Naive thymus-derived CD8-positive, alpha-beta T cell (primary cell): ENCODE results near the gene CDKN1C. TPM values are rescaled to one million over a fixed set of nuclear protein-coding genes. Genes with fewer than 3 reads are reported as not detected.
"Not testable (repeated sequence)": the region's sequence is repeated elsewhere in the genome, so short reads cannot be mapped to it uniquely, and the experiment has no call there.

Experiments
- ATAC-seq, 2 donors: fragments of 150-1000 bp; cut with Tn5 transposase in 1 of 2; sonication (Bioruptor Pico), chemical (Tn5 transposase) in 1 of 2; 1 replicate in 1 of 2; 2 replicates in 1 of 2; pipeline ENCODE4 v1.10.0; 2021; ENCODE audit warnings: mild to moderate bottlenecking in 2 of 2, moderate library complexity in 2 of 2
- POLR2A ChIA-PET: fragments of 350-600 bp; sonication (Branson Sonifier 250); formaldehyde crosslinking; loops from one replicate; lab custom pipeline; 2021; ENCODE audit warnings: antibody characterized with exemption; lab: Charles Lee
- DNase-seq, 10 donors: peaks; one replicate each; pipeline versions ENCODE4 v3.0.0 to v3.0.0-alpha.2; 2020 to 2022
- H3K27ac Mint-ChIP-seq, 10 donors: one replicate each; pipeline ENCODE4 v1.8.0; 2020 to 2022; ENCODE audit warnings: mild to moderate bottlenecking in 10 of 10, mixed read lengths in 10 of 10, moderate library complexity in 4 of 10, inconsistent platforms in 1 of 10
- H3K27me3 Mint-ChIP-seq, 5 donors: one replicate each; pipeline ENCODE4 v1.8.0; 2021 to 2022; ENCODE audit warnings: mixed read lengths in 5 of 5
- H3K36me3 Mint-ChIP-seq, 3 donors: one replicate each; pipeline ENCODE4 v1.8.0; 2020 to 2022; ENCODE audit warnings: mixed read lengths in 3 of 3, mild to moderate bottlenecking in 2 of 3, inconsistent platforms in 1 of 3
- H3K4me1 Mint-ChIP-seq, 4 donors: one replicate each; pipeline ENCODE4 v1.8.0; 2021 to 2022; ENCODE audit warnings: mixed read lengths in 4 of 4
- H3K4me3 Mint-ChIP-seq, 10 donors: one replicate each; pipeline ENCODE4 v1.8.0; 2020 to 2022; ENCODE audit warnings: mild to moderate bottlenecking in 10 of 10, mixed read lengths in 10 of 10, moderate library complexity in 6 of 10, inconsistent platforms in 1 of 10
- H3K9me3 Mint-ChIP-seq, 9 donors: one replicate each; pipeline ENCODE4 v1.8.0; 2020 to 2022; ENCODE audit warnings: mixed read lengths in 9 of 9, mild to moderate bottlenecking in 3 of 9, inconsistent platforms in 1 of 9, moderate library complexity in 1 of 9
- polyA plus RNA-seq, 3 donors: library from polyadenylated mRNA; unstranded; fragments of 300-500 nt; fragmentation: Illumina TruSeq; gene quantifications; one replicate each; pipeline ENCODE4 v1.2.3, GENCODE V29; 2021
- total RNA-seq, 8 experiments: library from RNA in 2 of 8; stranded (reverse) in 2 of 8; gene quantifications; one replicate each; pipeline ENCODE4 v1.2.3 and lab custom pipeline; 2021 to 2026

CDKN1C gene
- total and polyA plus RNA-seq, 5 experiments from 2014 or later: 0.27 to 4.4 (median 2.0) TPM; not detected in 1

DNA sequence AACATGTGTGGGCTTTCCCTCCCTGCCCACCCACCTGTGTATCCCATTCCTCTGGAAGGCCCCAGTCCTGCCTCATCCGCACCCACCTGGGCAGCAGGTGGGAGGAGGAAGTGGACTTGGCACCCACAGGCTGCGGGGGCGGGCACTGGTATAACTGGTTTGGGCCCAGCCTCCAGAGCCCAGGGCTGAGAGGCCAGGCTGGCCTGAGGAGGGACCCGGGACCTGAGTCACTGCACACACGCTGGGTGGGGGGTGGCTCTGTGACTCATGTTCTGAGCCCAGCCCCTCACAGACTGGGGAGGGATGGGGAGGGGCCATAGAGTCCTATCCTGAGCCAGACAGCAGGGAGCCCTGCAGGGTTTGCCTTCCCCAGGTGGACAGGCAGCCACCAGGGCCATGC is 26.9 kb upstream of the CDKN1C start:
- H3K27me3 Mint-ChIP-seq: peaks cover 0 to under 1% (median 0%) of the 10 kb centered on the region in 5 donors
- peaks cover 14 to 26% (median 18%) of the 10 kb centered on the region in 4 donors for H3K4me1 Mint-ChIP-seq
- H3K36me3 Mint-ChIP-seq: no peaks in the 10 kb centered on the region
- ATAC-seq: no peak
- DNase-seq: no peak
- POLR2A ChIA-PET: interaction anchor here (1.2 to 1.5 kb wide), 3 partner anchors 10 to 17 kb away, joined by 3 to 5 read pairs (median 3); partner anchors contain the start of gene PHLDA2
- peak overlapping the region in 1 of 10 donors; percentile 63 for H3K4me3 Mint-ChIP-seq
- H3K27ac Mint-ChIP-seq: no peak overlapping the region
- H3K9me3 Mint-ChIP-seq: no peaks in the 10 kb centered on the region

DNA sequence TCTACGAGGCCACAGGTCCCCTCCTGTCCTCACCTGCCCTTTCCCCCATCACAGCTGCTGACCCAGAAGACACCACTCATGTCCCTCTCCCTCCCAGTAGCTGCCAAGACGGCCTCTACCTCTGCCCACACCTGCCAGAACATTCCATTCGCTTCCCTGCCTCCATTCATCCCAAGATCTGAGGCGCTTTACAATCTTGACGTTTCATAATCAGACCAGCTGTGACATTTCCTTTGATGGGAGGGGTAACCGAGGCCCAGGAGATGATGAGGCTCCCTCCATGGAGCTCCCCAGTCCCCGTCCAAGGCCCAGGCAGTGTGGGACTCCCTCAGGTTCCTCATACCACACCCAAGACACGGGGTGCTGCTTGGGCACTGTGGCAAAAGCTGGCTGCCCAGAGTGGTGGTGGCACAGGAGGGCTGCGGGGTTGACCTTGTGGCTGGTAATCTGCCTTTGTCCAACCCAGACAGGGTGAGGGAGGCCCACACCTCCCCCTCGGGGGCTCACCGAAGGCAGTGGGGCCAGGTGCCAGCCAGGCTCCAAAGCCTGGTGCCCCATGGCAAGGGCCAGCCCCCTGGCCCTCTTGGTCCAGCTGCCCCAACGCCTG is 26.3 kb upstream of the CDKN1C start:
- ATAC-seq: no peak
- Mint-ChIP-seq H3K27ac (no peak overlapping the region), H3K4me3 (peak overlapping the region in 2 of 10 donors; percentile 34 to 48)

DNA sequence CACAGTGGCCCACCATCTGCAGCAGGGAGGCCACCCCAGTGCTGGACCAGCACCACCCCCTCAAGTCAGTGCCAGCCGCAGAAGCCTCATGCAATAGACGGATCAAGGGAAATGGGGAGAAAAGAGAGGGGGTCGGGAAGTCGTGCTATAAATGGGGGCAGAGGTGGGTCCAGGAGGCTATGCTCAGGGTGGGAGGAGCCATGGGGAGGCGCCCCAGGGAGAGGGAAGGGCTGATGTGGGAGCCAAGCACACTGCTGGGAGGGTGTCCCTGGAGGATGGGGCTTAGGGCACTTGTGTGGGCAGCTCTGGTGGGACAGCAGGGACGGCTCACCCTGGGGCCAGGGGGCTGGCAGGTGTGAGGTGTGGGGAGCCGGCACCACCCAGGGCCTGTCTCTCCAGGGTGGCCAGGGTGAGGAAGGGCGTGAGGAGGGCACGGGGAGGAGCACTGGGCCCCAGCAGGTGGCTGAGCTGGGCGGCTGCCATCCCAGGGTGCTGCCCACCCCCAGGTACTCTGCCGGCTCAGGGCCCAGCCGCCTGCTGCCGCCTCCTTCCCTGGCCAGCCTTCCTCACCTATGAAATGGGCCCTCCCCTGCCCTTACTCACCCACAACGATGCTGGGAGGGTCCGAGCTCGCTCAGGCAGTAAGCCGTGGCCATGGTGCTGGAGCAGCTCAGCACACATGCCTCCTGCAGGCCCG is 25.7 kb upstream of the CDKN1C start:
- POLR2A ChIA-PET: no interaction called here
- H3K4me1 Mint-ChIP-seq: peaks cover 14 to 26% (median 18%) of the 10 kb centered on the region in 4 donors

More for the DNA sequence above, 26.3 kb upstream of the CDKN1C start:
- POLR2A ChIA-PET: interaction anchor here (1.2 kb wide), 1 partner anchor 16 kb away, joined by 3 read pairs; no protein-coding TSS in a partner anchor
- no peak for DNase-seq
- peaks cover 14 to 26% (median 18%) of the 10 kb centered on the region in 4 donors for H3K4me1 Mint-ChIP-seq
- H3K9me3 Mint-ChIP-seq: no peaks in the 10 kb centered on the region
- peaks cover 0 to 2% (median 0%) of the 10 kb centered on the region in 3 donors for H3K36me3 Mint-ChIP-seq
- peaks cover 0 to 3% (median 0%) of the 10 kb centered on the region in 5 donors for H3K27me3 Mint-ChIP-seq

DNA sequence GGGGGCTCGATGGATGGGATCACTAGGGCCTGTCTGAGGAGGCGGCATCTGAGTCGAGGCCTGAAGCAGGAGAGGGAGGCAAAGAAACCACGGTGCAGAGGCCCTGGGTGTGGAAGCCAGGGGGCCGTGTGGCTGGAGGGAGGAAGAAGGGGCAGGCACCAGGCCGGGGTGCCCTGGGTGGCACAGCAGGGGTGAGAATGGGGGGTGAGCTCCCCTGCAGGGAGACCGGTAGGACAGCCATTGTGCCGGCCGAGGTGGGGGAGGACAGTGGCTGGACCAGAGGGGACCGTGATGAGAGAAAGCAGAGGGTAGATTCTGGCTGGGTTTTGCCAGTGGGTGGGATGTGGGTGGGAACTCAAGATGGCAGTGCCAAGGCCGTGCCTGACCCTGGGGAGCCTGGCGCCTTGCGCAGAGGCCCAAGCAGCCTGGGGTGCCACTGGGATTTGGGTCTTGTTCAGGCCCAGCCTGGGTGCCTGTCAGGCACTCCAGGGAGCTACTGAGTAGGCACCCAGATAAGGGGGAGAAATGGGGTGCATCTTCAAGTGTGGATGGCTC is 24.9 kb upstream of the CDKN1C start:
- ATAC-seq: no peak
- Mint-ChIP-seq H3K27ac (peak overlapping the region in 1 of 10 donors; percentile 25), H3K9me3 (no peaks in the 10 kb centered on the region), H3K4me3 (no peak overlapping the region), H3K27me3 (peaks cover 0 to 3% (median 0%) of the 10 kb centered on the region in 5 donors), H3K4me1 (peaks cover 17 to 26% (median 20%) of the 10 kb centered on the region in 4 donors), H3K36me3 (peaks cover 4 to 12% (median 6%) of the 10 kb centered on the region in 3 donors)
- POLR2A ChIA-PET: no interaction called here
- DNase-seq: no peak

More for the DNA sequence above, 25.7 kb upstream of the CDKN1C start:
- no peak overlapping the region for H3K4me3 Mint-ChIP-seq
- DNase-seq: no peak
- peak overlapping the region in 1 of 10 donors; percentile 11 for H3K27ac Mint-ChIP-seq
- ATAC-seq: no peak
- no peaks in the 10 kb centered on the region for H3K9me3 Mint-ChIP-seq
- peaks cover 0 to 3% (median 0%) of the 10 kb centered on the region in 5 donors for H3K27me3 Mint-ChIP-seq
- peaks cover 0 to 5% (median 0%) of the 10 kb centered on the region in 3 donors for H3K36me3 Mint-ChIP-seq

DNA sequence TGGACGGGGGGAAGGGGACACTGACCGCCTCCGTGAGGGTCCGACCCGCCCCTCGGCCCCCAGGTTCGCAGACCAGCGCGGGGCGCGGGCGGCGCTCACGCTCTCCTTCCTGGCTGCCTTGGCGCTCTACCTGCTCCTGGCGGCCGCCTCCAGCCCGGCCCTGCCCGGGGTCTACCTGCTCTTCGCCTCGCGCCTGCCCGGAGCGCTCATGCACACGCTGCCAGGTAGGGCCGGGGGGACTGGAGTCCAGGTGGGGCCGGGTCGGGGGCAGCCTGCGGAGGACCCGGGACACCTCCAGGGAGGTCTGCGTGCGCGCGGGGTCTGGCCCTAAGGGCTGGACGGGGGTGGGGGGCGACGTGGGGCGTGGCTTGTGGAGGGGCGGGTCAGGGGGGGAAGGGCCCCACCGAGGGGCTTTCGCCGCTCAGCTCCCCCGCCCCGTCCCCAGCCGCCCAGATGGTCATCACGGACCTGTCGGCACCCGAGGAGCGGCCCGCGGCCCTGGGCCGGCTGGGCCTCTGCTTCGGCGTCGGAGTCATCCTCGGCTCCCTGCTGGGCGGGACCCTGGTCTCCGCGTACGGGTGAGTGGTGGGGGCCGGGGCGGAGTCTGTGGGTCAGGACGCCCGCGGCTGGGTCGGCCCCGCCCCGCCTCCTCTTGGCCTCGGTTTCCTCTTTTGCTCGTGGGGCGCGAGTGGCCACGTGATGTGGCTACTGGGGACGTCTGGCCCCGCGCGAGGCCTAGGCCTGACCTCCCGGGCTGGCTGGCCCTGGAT is 23.7 kb upstream of the CDKN1C start:
- H3K4me1 Mint-ChIP-seq: peaks cover 14 to 30% (median 21%) of the 10 kb centered on the region in 4 donors
- POLR2A ChIA-PET: interaction anchor here (1.0 kb wide), 1 partner anchor 20 kb away, joined by 4 read pairs; the partner anchor contains the start of gene PHLDA2
- H3K4me3 Mint-ChIP-seq: no peak overlapping the region
- H3K36me3 Mint-ChIP-seq: peaks cover 5 to 20% (median 11%) of the 10 kb centered on the region in 3 donors
- DNase-seq: no peak
- ATAC-seq: no peak
- H3K27me3 Mint-ChIP-seq: peaks cover 0 to 3% (median 0%) of the 10 kb centered on the region in 5 donors
- H3K27ac Mint-ChIP-seq: no peak overlapping the region
- H3K9me3 Mint-ChIP-seq: no peaks in the 10 kb centered on the region

DNA sequence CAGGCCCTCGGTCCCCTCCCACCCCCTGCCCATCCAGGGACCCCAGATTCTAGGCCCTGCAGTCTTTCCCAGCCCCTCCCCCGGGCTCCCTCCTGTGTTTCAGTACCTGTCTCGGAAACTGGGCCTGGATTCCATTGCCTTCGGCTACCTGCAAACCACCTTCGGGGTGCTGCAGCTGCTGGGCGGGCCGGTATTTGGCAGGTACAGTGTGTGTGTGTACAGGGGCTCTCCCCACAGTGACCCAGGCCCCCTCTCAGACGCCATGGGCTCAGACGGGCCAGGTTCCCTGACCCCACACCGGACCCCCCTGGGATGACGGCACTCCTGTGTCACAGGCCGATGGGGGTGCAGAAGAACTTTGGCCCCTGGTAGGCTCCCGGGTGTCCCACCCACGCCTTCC is 22.6 kb upstream of the CDKN1C start:
- no peak for ATAC-seq
- Mint-ChIP-seq H3K36me3 (peaks cover 5 to 20% (median 11%) of the 10 kb centered on the region in 3 donors), H3K9me3 (no peaks in the 10 kb centered on the region), H3K27ac (no peak overlapping the region), H3K27me3 (peaks cover 0 to 3% (median 0%) of the 10 kb centered on the region in 5 donors), H3K4me3 (no peak overlapping the region), H3K4me1 (peaks cover 8 to 28% (median 17%) of the 10 kb centered on the region in 4 donors)
- DNase-seq: no peak
- POLR2A ChIA-PET: no interaction called here

DNA sequence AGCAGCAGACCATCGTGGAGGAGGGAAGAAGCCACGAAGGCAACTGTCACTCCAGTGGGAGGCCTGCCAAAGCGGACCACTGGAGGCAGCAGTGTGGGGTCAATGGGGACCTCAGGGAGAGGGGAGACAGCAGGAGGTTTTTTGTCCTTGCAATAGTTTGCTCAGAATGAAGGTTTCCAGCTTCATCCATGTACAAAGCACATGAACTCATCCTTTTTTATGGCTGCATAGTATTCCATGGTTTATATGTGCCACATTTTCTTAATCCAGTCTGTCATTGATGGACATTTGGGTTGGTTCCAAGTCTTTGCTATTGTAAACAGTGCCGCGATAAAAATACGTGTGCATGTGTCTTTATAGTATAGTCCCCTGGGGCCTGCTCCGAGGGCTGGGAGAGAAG is 19.7 kb upstream of the CDKN1C start:
- H3K36me3 Mint-ChIP-seq: peaks cover 5 to 20% (median 11%) of the 10 kb centered on the region in 3 donors
- DNase-seq, H3K27ac Mint-ChIP-seq, H3K27me3 Mint-ChIP-seq, H3K9me3 Mint-ChIP-seq, ATAC-seq, POLR2A ChIA-PET, H3K4me3 Mint-ChIP-seq: not testable (repeated sequence)
- H3K4me1 Mint-ChIP-seq: peaks cover 16 to 35% (median 23%) of the 10 kb centered on the region in 4 donors

DNA sequence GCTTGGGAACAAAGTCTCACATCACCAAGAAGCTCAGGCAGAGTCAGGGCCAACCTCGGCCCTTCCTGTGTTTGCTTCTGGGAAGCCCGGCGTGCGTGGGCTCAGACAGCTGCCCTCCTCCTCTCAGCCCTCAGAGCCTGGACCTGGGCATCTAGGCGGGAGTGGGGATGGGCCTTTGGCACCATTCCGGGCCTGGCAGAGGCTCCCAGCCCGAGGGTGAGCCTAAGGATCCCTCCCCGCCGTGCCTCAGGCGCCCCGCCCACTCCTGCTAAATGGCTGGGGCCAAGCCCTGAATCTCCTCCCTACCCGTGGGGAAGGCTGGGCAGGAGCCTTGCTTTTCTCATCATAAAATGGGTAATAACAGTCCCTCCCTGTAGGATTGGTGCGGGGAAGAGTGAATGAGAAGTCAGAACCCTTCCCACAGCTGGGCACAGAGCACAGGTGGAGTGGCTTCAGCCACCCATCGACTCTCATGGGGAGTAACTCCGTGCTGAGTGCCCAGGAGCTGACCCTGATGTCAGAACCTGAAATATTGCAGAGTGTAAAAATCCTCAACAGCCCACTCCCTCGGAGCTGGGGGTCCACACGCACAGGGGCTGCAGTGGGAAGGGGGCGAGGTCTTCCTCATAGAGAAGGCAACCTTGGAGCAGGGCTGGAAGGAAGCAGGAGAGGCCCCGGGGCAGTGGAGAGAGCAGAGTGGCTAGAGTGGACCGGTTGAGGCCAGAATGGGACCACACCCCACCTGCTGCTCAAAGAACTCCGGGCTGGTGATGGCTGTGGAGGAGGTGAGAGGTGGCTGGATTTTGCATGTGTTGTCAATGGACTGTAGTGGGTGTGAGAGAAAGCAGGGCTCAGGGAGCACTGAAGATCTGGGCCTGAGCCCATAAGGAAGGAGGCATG is 18.8 kb upstream of the CDKN1C start:
- DNase-seq (no peak), ATAC-seq (no peak)
- peaks cover 20 to 42% (median 31%) of the 10 kb centered on the region in 4 donors for H3K4me1 Mint-ChIP-seq
- H3K9me3 Mint-ChIP-seq: no peaks in the 10 kb centered on the region
- H3K36me3 Mint-ChIP-seq: peaks cover 5 to 20% (median 11%) of the 10 kb centered on the region in 3 donors
- H3K27ac Mint-ChIP-seq: peak overlapping the region in 4 of 10 donors; percentile 15 to 59 (median 33)
- peak overlapping the region in 4 of 10 donors; percentile 2 to 72 (median 40) for H3K4me3 Mint-ChIP-seq
- POLR2A ChIA-PET: interaction anchor here (0.5 kb wide), 1 partner anchor 22 kb away, joined by 3 read pairs; no protein-coding TSS in a partner anchor
- peaks cover 0 to 3% (median 0%) of the 10 kb centered on the region in 5 donors for H3K27me3 Mint-ChIP-seq

DNA sequence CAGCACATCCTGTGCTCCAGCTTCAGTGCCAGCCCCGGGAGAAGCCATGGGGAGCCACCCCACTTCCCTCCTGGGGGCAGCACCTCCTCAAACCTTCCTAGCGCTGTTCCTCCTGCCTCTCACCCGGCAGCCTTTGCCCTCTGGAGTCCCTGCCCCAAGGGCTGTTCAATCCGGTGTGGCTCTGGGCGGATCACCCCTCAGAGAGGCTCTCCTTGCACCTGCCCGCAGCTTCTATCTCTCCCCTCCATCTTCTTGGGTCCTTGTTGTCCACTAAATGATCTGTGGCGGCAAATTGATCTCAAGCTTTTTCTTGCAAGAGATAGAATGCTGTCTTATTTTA is 18.1 kb upstream of the CDKN1C start:
- DNase-seq (no peak), ATAC-seq (no peak)
- no peaks in the 10 kb centered on the region for H3K9me3 Mint-ChIP-seq
- peak overlapping the region; percentile 22 to 81 (median 70) for H3K4me3 Mint-ChIP-seq
- peaks cover 5 to 20% (median 11%) of the 10 kb centered on the region in 3 donors for H3K36me3 Mint-ChIP-seq
- H3K4me1 Mint-ChIP-seq: peaks cover 26 to 49% (median 38%) of the 10 kb centered on the region in 4 donors
- H3K27ac Mint-ChIP-seq: peak overlapping the region in 7 of 10 donors; percentile 15 to 84 (median 59)
- peaks cover 0 to 3% (median 0%) of the 10 kb centered on the region in 5 donors for H3K27me3 Mint-ChIP-seq
- POLR2A ChIA-PET: interaction anchor here (1.1 to 3.3 kb wide), 2 partner anchors 12 to 13 kb away, joined by 3 to 27 read pairs; no protein-coding TSS in a partner anchor

DNA sequence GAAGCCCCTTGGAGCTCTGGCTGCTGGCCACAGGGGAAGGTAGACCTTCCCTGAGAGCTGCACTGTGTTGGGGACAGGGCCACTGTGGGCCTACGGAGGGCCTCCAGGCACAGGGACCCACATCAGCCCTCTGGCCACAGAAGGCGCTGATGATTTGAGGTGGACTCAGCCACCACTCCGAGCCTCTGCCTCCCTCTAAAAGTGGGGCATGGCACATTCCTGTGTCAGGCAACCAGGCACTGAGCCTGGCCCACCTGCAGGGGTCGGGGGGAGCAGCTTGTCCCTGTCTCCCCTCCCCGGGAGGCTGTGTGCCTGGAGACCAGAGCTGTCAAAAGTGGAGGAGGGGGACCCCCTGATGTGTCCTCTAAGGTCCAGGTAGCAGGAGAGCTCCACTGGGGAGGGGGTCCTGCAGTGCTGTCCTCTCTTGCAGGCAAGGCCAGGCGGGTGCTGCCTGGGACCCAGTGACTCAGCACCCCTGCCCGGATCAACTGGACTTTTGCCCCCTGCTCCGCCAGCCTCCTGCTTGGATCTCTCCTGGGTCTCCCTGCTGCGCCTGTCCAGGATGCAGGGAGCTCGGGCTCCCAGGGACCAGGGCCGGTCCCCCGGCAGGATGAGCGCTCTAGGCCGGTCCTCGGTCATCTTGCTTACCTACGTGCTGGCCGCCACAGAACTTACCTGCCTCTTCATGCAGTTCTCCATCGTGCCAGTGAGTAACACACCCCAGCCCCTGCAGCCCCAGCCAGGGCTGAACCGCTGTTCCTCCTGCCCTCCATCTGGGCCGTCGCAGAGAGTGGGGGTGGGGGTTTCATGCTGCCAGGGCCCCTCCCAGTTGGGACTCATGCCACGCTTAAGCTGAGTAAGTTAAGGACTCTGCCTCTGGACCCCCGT is 17.5 kb upstream of the CDKN1C start:
- no peaks in the 10 kb centered on the region for H3K9me3 Mint-ChIP-seq
- peak overlapping the region; percentile 61 to 87 (median 72) for H3K4me3 Mint-ChIP-seq
- POLR2A ChIA-PET: interaction anchor here (0.7 to 3.3 kb wide), 7 partner anchors 10 to 65 kb away, joined by 3 to 27 read pairs (median 5); partner anchors contain the start of genes CDKN1C and PHLDA2
- peaks cover 5 to 20% (median 11%) of the 10 kb centered on the region in 3 donors for H3K36me3 Mint-ChIP-seq
- DNase-seq: no peak
- ATAC-seq: no peak
- peak overlapping the region in 8 of 10 donors; percentile 9 to 74 (median 44) for H3K27ac Mint-ChIP-seq
- peaks cover 0 to 3% (median 0%) of the 10 kb centered on the region in 5 donors for H3K27me3 Mint-ChIP-seq
- peaks cover 32 to 56% (median 45%) of the 10 kb centered on the region in 4 donors for H3K4me1 Mint-ChIP-seq
